H1 (cell line): Measurements from ENCODE around the gene SAP30L. TPM values are rescaled to one million over a fixed set of nuclear protein-coding genes. Genes with fewer than 3 reads are reported as not detected.
A peak's percentile ranks its signal among the peaks of the same experiment; 100 is the strongest.

Source experiments
- CTCF ChIA-PET: fragments of 300-600 bp; sonication (Branson Sonifier 250); formaldehyde crosslinking; loops from one replicate; lab custom pipeline; 2021; ENCODE audit not compliant: partially characterized antibody; lab: Charles Lee
- POLR2A ChIA-PET: fragments of 300-600 bp; sonication (Branson Sonifier 250); formaldehyde crosslinking; loops from one replicate; lab custom pipeline; 2021; ENCODE audit warnings: inconsistent platforms; ENCODE audit not compliant: partially characterized antibody; lab: Charles Lee
- DNase-seq, 2 experiments: peaks; one replicate each; pipeline versions ENCODE4 v3.0.0 to v3.0.0-alpha.2; 2010 to 2022; ENCODE audit warnings: low spot score in 2 of 2, low read depth in 1 of 2, mixed read lengths in 1 of 2
- FAIRE-seq: peaks from 2 replicates; lab custom pipeline; 2011; peaks lifted over from hg19 to GRCh38; lab: Jason Lieb, UNC
- H2AFZ ChIP-seq: 2 replicates; pipeline ENCODE4 v1.8.1; 2012; ENCODE audit warnings: low read length, inconsistent platforms
- H2AK5ac ChIP-seq: 2 replicates; pipeline ENCODE4 v1.6.1; 2013; ENCODE audit warnings: low read depth, low read length
- H2BK120ac ChIP-seq: replicated peaks from 2 replicates; pipeline ENCODE3; 2013; ENCODE audit warnings: low read depth, low read length, inconsistent platforms
- H2BK12ac ChIP-seq: 2 replicates; pipeline ENCODE4 v1.6.1; 2013; ENCODE audit warnings: low read depth, low read length
- H2BK15ac ChIP-seq: 2 replicates; pipeline ENCODE4 v1.6.1; 2013; ENCODE audit warnings: low read length
- H2BK20ac ChIP-seq: 2 replicates; pipeline ENCODE4 v1.6.1; 2013; ENCODE audit warnings: low read length
- H2BK5ac ChIP-seq: 2 replicates; pipeline ENCODE4 v1.6.1; 2013; ENCODE audit warnings: low read depth, low read length
- H3K14ac ChIP-seq: 2 replicates; pipeline ENCODE4 v1.6.1; 2013; ENCODE audit warnings: inconsistent platforms; ENCODE audit not compliant: insufficient read length
- H3K18ac ChIP-seq: 2 replicates; pipeline ENCODE4 v1.6.1; 2013; ENCODE audit warnings: low read length; ENCODE audit errors: extremely low read depth
- H3K23ac ChIP-seq: 2 replicates; pipeline ENCODE4 v1.6.1; 2013; ENCODE audit warnings: inconsistent platforms; ENCODE audit not compliant: insufficient read length
- H3K23me2 ChIP-seq: 2 replicates; pipeline ENCODE4 v1.6.1; 2013; ENCODE audit warnings: low read depth, low read length
- H3K27ac ChIP-seq: 2 replicates; pipeline ENCODE4 v1.6.1; 2011; ENCODE audit warnings: low read depth, low read length, inconsistent platforms
- H3K27me3 ChIP-seq, 4 experiments: replicated peaks in 1 of 4; 1 replicate in 1 of 4; 2 replicates in 3 of 4; pipeline versions ENCODE4 v1.6.1 to v1.8.1; 2011 to 2013; ENCODE audit warnings: low read length in 3 of 4, mild to moderate bottlenecking in 3 of 4, inconsistent platforms in 2 of 4, mixed read lengths in 2 of 4, moderate library complexity in 1 of 4; ENCODE audit not compliant: control insufficient read depth in 3 of 4, insufficient read depth in 3 of 4; ENCODE audit errors: extremely low read depth in 1 of 4
- H3K36me3 ChIP-seq, 4 experiments: 2 replicates each; pipeline versions ENCODE4 v1.6.1 to v1.8.1; 2011 to 2013; ENCODE audit warnings: mild to moderate bottlenecking in 4 of 4, low read length in 3 of 4, moderate library complexity in 2 of 4, control low read depth in 1 of 4, inconsistent platforms in 1 of 4; ENCODE audit not compliant: insufficient read depth in 4 of 4, control insufficient read depth in 2 of 4
- H3K4ac ChIP-seq: replicated peaks from 2 replicates; pipeline ENCODE3; 2013; ENCODE audit warnings: low read length, low read depth, mixed read lengths, inconsistent platforms; ENCODE audit not compliant: insufficient read length
- H3K4me1 ChIP-seq, 4 experiments: replicated peaks in 1 of 4; 1 replicate in 1 of 4; 2 replicates in 3 of 4; pipeline versions ENCODE4 v1.6.1 to v1.8.1; 2011 to 2013; ENCODE audit warnings: low read length in 3 of 4, inconsistent platforms in 2 of 4, mixed read lengths in 1 of 4; ENCODE audit not compliant: insufficient read depth in 4 of 4, control insufficient read depth in 3 of 4
- H3K4me2 ChIP-seq, 2 experiments: 2 replicates each; pipeline versions ENCODE4 v1.6.1 to v1.8.1; 2011 to 2013; ENCODE audit warnings: low read depth in 2 of 2, low read length in 2 of 2, control low read depth in 1 of 2, inconsistent platforms in 1 of 2, mild to moderate bottlenecking in 1 of 2; ENCODE audit not compliant: insufficient read depth in 1 of 2
- H3K4me3 ChIP-seq, 4 experiments: fragments of 200-600, 300-600 bp in 1 of 4; sonication (generic), shearing (Covaris generic), sonication (Bioruptor Twin) in 1 of 4; 2 replicates each; pipeline versions ENCODE4 v1.5.1 to v1.8.1; 2011 to 2016; ENCODE audit warnings: low read length in 4 of 4, low read depth in 3 of 4, control low read depth in 2 of 4, inconsistent platforms in 2 of 4, mild to moderate bottlenecking in 2 of 4, mixed read lengths in 1 of 4, moderate library complexity in 1 of 4; ENCODE audit not compliant: insufficient read depth in 2 of 4; ENCODE audit errors: extremely low read depth in 1 of 4
- H3K56ac ChIP-seq: replicated peaks from 2 replicates; pipeline ENCODE3; 2013; ENCODE audit warnings: low read depth, mild to moderate bottlenecking, mixed read lengths, low read length, inconsistent platforms; ENCODE audit not compliant: insufficient read length
- H3K79me1 ChIP-seq: 2 replicates; pipeline ENCODE4 v1.6.1; 2013; ENCODE audit warnings: low read depth, low read length, control low read depth
- H3K79me2 ChIP-seq, 2 experiments: 2 replicates each; pipeline versions ENCODE4 v1.6.1 to v1.8.1; 2012 to 2013; ENCODE audit warnings: low read length in 2 of 2, mild to moderate bottlenecking in 2 of 2, inconsistent platforms in 1 of 2; ENCODE audit not compliant: insufficient read depth in 2 of 2, control insufficient read depth in 1 of 2
- H3K9ac ChIP-seq, 4 experiments: replicated peaks in 1 of 4; 1 replicate in 1 of 4; 2 replicates in 3 of 4; pipeline versions ENCODE4 v1.6.1 to v1.8.1; 2011 to 2013; ENCODE audit warnings: low read depth in 3 of 4, low read length in 3 of 4, control low read depth in 2 of 4, mild to moderate bottlenecking in 2 of 4, moderate library complexity in 2 of 4, inconsistent platforms in 1 of 4; ENCODE audit errors: extremely low read depth in 1 of 4
- H3K9me3 ChIP-seq, 2 experiments: 2 replicates each; pipeline versions ENCODE4 v1.6.1 to v1.8.1; 2012 to 2013; ENCODE audit warnings: mild to moderate bottlenecking in 2 of 2, moderate library complexity in 2 of 2, control low read depth in 1 of 2, inconsistent platforms in 1 of 2, low read depth in 1 of 2, low read length in 1 of 2, mixed read lengths in 1 of 2; ENCODE audit not compliant: insufficient read depth in 2 of 2
- H4K20me1 ChIP-seq, 2 experiments: replicated peaks in 1 of 2; 2 replicates each; pipeline versions ENCODE3 to v1.8.1; 2011 to 2013; ENCODE audit warnings: inconsistent platforms in 2 of 2, low read length in 2 of 2, mild to moderate bottlenecking in 1 of 2; ENCODE audit not compliant: insufficient read depth in 2 of 2, control insufficient read depth in 1 of 2
- H4K5ac ChIP-seq: 2 replicates; pipeline ENCODE4 v1.6.1; 2013; ENCODE audit warnings: low read length, low read depth, mixed read lengths, inconsistent platforms; ENCODE audit not compliant: insufficient read length
- H4K8ac ChIP-seq: 2 replicates; pipeline ENCODE4 v1.8.0; 2013; ENCODE audit warnings: mild to moderate bottlenecking, moderate library complexity, low read length, inconsistent platforms; ENCODE audit not compliant: insufficient read depth; ENCODE audit errors: extremely low read depth
- H4K91ac ChIP-seq: replicated peaks from 2 replicates; pipeline ENCODE3; 2013; ENCODE audit warnings: low read length, mixed read lengths, inconsistent platforms; ENCODE audit not compliant: insufficient read length
- BCL11A ChIP-seq, 2 experiments: IDR thresholded peaks; one replicate each; pipeline ENCODE4 v1.6.1; 2011; ENCODE audit warnings: low read depth in 2 of 2, low read length in 2 of 2, mild to moderate bottlenecking in 2 of 2
- EGR1 ChIP-seq: IDR thresholded peaks from 2 replicates; pipeline ENCODE4 v1.6.1; 2011; ENCODE audit warnings: low read depth, low read length, borderline replicate concordance
- JUN ChIP-seq: IDR thresholded peaks from 2 replicates; pipeline ENCODE4 v1.6.1; 2011; ENCODE audit warnings: low read depth, mild to moderate bottlenecking, improper control_type of control experiment, low read length
- MAFK ChIP-seq: IDR thresholded peaks from 2 replicates; pipeline ENCODE4 v1.6.1; 2012; ENCODE audit warnings: low read depth, mild to moderate bottlenecking, improper control_type of control experiment, low read length
- RAD21 ChIP-seq, 2 experiments: IDR thresholded peaks in 1 of 2; conservative IDR thresholded peaks in 1 of 2; 2 replicates each; pipeline ENCODE4 v1.6.1; 2011; ENCODE audit warnings: low read depth in 2 of 2, low read length in 2 of 2, improper control_type of control experiment in 1 of 2, inconsistent platforms in 1 of 2, mild to moderate bottlenecking in 1 of 2, moderate library complexity in 1 of 2
- RXRA ChIP-seq: IDR thresholded peaks from 2 replicates; pipeline ENCODE4 v1.6.1; 2011; ENCODE audit warnings: low read depth, mild to moderate bottlenecking, low read length, moderate library complexity; ENCODE audit not compliant: insufficient read depth
- SIN3A ChIP-seq, 2 experiments: IDR thresholded peaks in 1 of 2; conservative IDR thresholded peaks in 1 of 2; 2 replicates each; pipeline ENCODE4 v1.6.1; 2011 to 2012; ENCODE audit warnings: low read length in 2 of 2, improper control_type of control experiment in 1 of 2, low read depth in 1 of 2, mild to moderate bottlenecking in 1 of 2
- TAF1 ChIP-seq: IDR thresholded peaks from 2 replicates; pipeline ENCODE4 v1.6.1; 2011; ENCODE audit warnings: mild to moderate bottlenecking, low read depth, low read length
- TCF12 ChIP-seq: IDR thresholded peaks from 2 replicates; pipeline ENCODE4 v1.6.1; 2011; ENCODE audit warnings: low read depth, mild to moderate bottlenecking, low read length
- YY1 ChIP-seq: IDR thresholded peaks from 2 replicates; pipeline ENCODE4 v1.6.1; 2011; ENCODE audit warnings: low read depth, mild to moderate bottlenecking, low read length
- ZNF274 ChIP-seq: IDR thresholded peaks from 2 replicates; pipeline ENCODE4 v1.7.0; 2012; ENCODE audit warnings: low read length, borderline replicate concordance; ENCODE audit errors: extremely low read depth
- WGBS, 2 experiments: shearing (Covaris generic) in 1 of 2; methylation state at CpG; one replicate each; pipeline versions ENCODE4 v1.1.6 to v1.1.7; 2013 to 2015; ENCODE audit warnings: low lambda C conversion rate in 2 of 2, mixed read lengths in 2 of 2, inconsistent platforms in 1 of 2, low coverage in 1 of 2, missing lambda C conversion rate in 1 of 2; ENCODE audit not compliant: insufficient replicate concordance in 2 of 2, insufficient coverage in 1 of 2, insufficient read length in 1 of 2; ENCODE audit errors: extremely low coverage in 1 of 2, missing lambda C conversion rate in 1 of 2; 5-methylcytosine and 5-hydroxymethylcytosine counted together
- polyA plus RNA-seq, 7 experiments: library from polyadenylated mRNA; depleted of rRNA in 3 of 7; stranded (reverse) in 5 of 7; unstranded in 2 of 7; fragments of >200 nt in 5 of 7; fragments of 200-250 nt in 2 of 7; gene quantifications; 1 replicate in 5 of 7; 2 replicates in 1 of 7; 4 replicates in 1 of 7; pipeline versions ENCODE4 v1.2.1 to v1.2.3, GENCODE V29; 2011 to 2013; ENCODE audit warnings: missing spikeins in 2 of 7, mixed read lengths in 2 of 7
- total RNA-seq: library from RNA; stranded (reverse); fragmentation: NEBNext Ultra II Directional; extraction: Animal tissue kit (Norgen Biotek cat#: 25700); gene quantifications from 2 replicates; pipeline ENCODE4 v1.2.1, GENCODE V29; 2021

Gene SAP30L
- total and polyA plus RNA-seq, 2 of the 8 experiments (the other 6 are each of a cell fraction or from before 2014, with no cell fraction given): 12.2 to 31.5 TPM

GRCh38 chr5:154498994-154499393 lies 53.2 kb downstream of the SAP30L start:
- Histone ChIP-seq H4K8ac (no peak overlapping the region), H2BK5ac (no peak overlapping the region), H3K4ac (no peak overlapping the region), H3K18ac (0 out of 2 replicates have a peak overlapping the region, but pooled peaks have one; percentile 14), H3K27ac (no peak overlapping the region), H3K27me3 (no peaks in the 10 kb centered on the region), H4K91ac (no peak overlapping the region), H2BK15ac (no peak overlapping the region), H3K23ac (no peak overlapping the region), H3K36me3 (no peaks in the 10 kb centered on the region), H3K14ac (no peak overlapping the region), H2BK20ac (no peak overlapping the region), H3K79me1 (no peaks in the 10 kb centered on the region), H2BK12ac (no peak overlapping the region), H4K5ac (no peak overlapping the region), H2AFZ (no peak overlapping the region), H3K9ac (no peak overlapping the region), H4K20me1 (no peaks in the 10 kb centered on the region), H3K4me1 (no peaks in the 10 kb centered on the region), H3K4me3 (no peak overlapping the region), H2BK120ac (no peak overlapping the region), H3K56ac (no peak overlapping the region), H3K9me3 (no peaks in the 10 kb centered on the region), H3K4me2 (no peak overlapping the region), H3K79me2 (no peaks in the 10 kb centered on the region), H3K23me2 (no peaks in the 10 kb centered on the region), H2AK5ac (no peak overlapping the region)
- TF ChIP-seq RAD21 (IDR thresholded peaks at IDR 0.05 in 1 of 2, conservative IDR thresholded peaks at IDR 0.05 in 1 of 2; ENCODE audit: low read depth in 2 of 2, low read length in 2 of 2): no peak
- no peak for TF ChIP-seq JUN
- no peak for TF ChIP-seq MAFK
- TF ChIP-seq RXRA: no peak
- TF ChIP-seq TAF1: no peak
- no peak for TF ChIP-seq YY1
- no peak for TF ChIP-seq SIN3A (conservative IDR thresholded peaks at IDR 0.05 in 1 of 2, IDR thresholded peaks at IDR 0.05 in 1 of 2; ENCODE audit: low read depth in 1 of 2, low read length in 2 of 2)
- no peak for TF ChIP-seq ZNF274
- TF ChIP-seq BCL11A (IDR thresholded peaks at IDR 0.05; ENCODE audit: low read depth in 2 of 2, low read length in 2 of 2): no peak
- no peak for TF ChIP-seq EGR1
- TF ChIP-seq TCF12: no peak
- ChIA-PET CTCF (interaction anchor here (1.0 to 2.5 kb wide), 4 partner anchors 10 to 32 kb away, joined by 3 to 8 read pairs (median 3); no protein-coding TSS in a partner anchor), POLR2A (no interaction called here)
- WGBS, 2 experiments: 82% methylated on average over 2 of the region's 2 CpGs; no CpG with 5 or more reads in 1 of the 2 experiments
- DNase-seq: no peak
- no peak for FAIRE-seq
